Measurements from ENCODE around the gene METRNL.

METRNL gene

DNA sequence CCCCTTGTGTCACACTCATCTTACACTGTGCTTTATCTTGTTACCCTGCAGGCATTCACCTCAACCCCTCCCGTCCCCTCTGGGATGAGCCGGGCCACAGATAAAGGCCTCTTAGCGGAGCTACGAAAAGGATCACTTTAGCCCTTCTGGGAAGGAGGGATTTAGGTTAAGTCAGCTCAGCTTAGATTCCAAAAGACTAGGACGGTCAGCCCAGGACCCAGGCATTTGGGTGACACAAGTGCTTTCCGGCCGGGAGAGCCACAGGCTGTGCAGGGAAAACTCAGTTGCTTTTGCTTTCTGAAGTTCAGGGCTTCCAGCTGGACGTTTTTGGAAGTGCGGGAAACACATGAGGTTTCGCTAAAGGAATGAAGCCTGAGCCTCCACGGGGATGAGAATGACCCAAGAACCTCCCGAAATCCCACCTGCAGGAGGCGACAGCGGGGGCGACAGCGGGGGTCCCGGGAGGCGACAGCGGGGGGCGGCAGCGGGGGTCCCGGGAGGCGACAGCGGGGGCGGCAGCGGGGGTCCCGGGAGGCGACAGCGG is 11.6 kb upstream of the METRNL start:
- peak; percentile 22 for DNase-seq

DNA sequence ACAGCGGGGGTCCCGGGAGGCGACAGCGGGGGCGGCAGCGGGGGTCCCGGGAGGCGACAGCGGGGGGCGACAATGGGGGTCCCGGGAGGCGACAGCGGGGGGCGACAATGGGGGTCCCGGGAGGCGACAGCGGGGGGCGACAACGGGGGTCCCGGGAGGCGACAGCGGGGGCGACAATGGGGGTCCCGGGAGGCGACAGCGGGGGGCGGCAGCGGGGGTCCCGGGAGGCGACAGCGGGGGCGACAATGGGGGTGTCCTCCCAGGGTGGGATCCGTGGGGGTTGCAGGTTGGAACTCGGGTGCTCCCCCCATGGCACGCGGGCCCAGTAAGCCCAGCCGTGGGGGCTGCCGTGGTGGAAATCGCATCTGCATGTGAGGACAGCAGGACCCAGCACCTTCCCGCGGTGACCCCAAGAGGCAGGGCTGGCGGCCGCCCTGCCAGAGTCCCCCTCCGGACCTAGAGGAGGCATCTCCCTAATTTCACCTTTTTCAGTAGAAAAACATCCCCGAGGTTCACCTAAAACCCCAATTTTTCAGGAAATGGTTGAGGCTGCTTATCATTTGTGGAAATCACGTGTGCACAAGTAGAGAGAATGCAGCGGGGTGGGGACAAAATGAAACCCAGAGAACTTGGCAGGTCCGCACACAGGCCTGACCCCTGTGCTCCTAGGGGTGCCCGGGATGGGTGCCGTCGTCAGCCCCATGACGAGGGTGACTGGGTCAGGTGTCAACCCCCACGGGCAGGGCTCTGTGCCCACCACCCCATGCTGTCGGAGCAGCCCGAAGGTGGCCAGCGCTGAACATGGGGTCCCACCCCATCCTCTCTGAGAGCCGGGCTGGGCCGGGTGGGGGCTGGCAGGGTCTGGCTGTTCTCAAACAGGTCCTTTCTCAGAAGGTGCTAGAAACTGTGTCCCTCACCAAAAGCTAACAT is 10.5 kb upstream of the METRNL start:
- no peak for DNase-seq

- no peak for DNase-seq
These were observed 9.9 kb upstream of the METRNL start for GRCh38 chr17:83069571-83069906.

DNA sequence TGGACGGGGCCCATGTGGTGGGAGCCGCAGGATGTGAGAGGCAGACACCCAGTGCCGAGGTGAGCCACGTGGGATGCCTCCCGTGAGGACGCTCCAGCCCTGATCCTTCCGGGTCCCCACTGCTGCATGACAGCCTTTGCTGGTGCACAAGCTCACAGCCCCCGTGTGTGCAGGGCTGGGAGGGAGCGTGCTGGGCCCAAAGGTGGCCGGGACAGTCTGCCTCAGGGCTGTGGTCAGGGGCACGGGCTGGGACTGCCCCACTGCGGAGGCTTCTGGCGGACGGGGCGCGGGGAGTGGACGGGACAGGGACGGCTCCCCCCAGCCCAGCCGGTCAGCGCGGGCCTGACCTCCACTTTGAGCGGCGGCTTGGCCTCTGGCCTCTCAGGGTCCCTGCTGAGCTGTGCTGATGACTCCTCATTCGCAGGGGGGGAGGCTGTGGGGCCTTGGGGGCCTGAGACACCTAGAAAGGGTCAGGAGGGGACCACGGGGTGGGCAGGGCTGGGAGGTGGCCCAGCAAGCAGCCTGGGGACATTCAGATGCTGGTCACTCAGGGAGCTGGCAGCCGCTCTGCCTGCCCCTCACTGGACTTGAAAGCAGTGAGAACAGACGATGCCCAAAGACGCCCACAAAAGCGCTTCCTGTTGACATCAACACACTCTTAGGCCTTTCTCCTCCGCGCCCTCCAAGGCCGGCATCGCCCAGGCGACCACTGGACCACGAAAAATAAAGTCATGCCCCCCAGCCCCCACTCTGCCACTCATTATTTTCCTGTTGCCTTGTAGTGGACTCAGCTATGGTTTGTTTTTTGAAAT is 9.3 kb upstream of the METRNL start:
- no peak for DNase-seq

DNA sequence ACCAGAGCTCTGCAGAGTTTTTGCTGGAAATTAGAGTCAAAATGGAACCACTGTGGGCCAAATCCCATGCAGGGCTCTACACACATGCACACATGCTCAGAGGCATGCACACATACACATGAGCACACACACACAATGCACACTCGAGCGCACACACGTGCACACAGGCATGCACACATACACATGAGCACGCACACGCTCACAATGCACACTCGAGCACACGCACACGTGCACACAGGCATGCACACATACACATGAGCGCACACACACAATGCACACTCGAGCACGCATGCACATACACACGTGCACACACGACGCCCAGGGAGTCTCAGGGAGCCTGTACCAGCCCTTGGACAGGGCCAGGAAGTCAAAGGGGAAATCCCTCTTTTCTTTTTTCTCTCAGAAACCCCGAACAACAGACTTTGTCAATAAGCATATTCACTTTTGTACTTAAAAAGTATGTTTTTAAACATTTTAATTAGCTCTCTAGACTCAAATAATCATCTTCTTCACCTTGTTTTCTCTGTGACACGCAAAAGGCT is 8.5 kb upstream of the METRNL start:
- no peak for DNase-seq

DNA sequence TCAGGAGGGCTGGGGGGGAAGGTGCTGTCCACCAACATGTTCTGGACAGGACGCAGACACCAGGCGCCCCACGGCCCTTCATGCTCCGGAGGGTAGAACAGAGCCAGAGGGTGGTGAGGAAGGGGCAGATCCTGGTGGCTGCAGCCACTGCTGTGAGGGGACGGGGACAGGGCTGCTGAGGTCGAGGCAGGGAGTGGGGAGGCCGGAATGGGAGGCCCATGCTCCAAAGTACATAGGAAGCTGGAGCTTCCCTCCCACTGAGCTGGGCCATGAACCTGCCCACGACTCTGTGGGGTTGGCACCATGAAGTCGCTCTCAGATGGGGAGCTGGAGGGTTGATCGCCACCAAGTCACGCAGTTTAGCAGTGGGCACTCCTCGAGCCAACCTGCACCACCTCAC is 8.0 kb upstream of the METRNL start:
- DNase-seq, result no peak

- peak; percentile 68 for DNase-seq
These were observed 7.3 kb upstream of the METRNL start for GRCh38 chr17:83071966-83072562.

GRCh38 chr17:83072600-83073358 is 6.6 kb upstream of the METRNL start:
- DNase-seq, result no peak

- DNase-seq, result peak; percentile 31
These were observed 5.9 kb upstream of the METRNL start for GRCh38 chr17:83073389-83074063.

DNA sequence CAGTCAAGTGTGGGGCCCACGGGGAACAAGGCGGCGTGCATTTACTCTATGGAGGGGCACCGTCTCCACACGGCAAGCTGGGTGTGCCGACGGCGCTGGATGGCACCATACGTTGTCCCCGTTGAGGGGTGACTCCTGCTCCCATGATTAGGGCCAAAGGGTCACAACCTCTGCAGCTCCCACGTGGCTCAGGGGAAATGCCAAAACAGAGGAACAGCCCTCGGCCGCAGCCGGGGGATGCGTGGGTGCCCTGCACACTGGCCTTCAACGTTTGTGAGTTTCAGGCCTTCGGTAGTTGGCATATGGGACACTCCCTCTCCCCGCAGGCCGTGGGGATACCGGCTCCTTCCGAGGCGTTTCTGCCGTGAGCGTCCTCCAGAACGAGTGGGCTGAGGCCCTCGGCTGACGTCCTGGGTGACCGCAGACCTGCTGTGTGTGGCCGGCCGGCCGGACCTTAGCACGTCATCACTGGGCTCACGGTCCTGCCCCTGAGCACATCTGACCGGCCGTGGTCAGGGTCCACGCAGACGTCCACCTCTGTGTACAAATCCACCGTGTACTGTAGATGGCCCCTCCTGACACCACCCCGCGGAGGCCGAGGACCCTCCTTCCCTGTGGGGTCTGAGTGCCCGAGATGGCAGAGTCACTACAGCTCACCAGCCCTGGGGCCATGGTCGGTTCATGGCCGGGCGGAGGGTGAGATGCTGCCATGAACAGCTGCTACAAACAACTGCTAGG is 4.8 kb upstream of the METRNL start:
- no peak for DNase-seq

DNA sequence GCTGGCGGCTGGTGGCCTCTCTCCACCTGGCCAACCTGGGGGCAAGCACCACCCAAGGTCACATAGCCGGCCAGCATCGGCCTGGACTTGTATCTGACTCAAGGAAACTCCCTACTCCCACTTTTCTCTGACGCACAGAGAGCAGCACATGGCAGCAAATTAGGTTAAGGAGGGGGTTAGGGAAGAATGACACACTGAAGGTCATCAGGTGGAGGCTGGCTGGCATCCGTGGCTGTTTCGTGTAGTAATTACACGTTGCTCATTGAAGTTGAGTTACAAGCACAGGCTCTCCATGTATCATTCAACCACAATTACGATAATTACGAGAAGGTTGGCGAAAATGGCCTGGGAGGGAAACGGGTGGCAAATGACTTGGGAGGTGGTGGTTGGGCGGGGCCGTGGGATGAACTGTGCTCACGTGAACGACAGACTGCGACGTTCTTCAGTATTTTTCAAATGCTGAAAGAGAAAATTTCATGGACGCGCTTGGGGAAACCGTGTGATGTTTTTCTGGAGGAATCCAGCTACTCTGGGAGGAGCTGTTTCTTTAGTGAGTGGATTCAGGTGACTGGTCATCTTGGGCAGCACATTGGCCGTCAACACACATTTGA is 4.0 kb upstream of the METRNL start:
- DNase-seq, result no peak

GRCh38 chr17:83076938-83077337 is 2.5 kb upstream of the METRNL start:
- DNase-seq, result peak; percentile 61

GRCh38 chr17:83077411-83077810 is 2.0 kb upstream of the METRNL start:
- DNase-seq, result no peak

- no peak for DNase-seq
These were observed 1.5 kb upstream of the METRNL start for GRCh38 chr17:83077939-83078338.

- DNase-seq, result no peak
These were observed 744 bp upstream of the METRNL start for GRCh38 chr17:83078378-83079351.

DNA sequence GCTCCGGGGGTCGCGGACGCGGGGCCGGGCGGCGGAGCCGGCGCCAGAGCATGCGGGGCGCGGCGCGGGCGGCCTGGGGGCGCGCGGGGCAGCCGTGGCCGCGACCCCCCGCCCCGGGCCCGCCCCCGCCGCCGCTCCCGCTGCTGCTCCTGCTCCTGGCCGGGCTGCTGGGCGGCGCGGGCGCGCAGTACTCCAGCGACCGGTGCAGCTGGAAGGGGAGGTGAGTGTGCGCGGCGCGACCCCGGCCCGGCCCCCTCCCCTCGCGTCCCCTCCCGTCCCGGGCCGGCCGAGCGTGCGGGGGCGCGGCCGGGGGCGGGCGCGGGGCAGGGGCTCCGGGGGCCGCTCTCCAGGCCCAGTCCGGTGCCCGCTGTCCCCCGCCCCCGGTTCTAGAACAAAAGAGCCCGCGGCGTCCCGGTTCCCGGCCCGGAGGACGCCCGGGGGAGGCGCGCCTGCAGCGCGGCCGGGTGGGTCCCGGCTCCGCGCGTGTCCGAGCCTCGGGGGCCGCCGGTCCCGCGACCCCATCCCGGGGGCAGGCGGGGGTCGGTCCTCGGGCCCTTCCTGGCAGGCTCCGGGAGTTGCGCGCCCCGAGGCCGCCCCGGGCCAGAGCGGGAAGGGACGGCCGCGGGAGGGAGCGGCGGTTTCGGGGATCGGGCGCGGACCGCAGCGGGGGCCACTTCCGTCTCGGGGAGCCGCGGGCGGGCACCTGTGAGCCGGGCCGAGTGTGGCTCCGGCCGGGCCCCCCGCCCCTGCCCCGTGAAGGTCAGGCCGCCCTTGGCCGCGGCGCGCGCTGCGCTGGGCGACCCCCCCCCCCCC is 563 bp downstream of the METRNL start:
- peak; percentile 21 for DNase-seq

DNA sequence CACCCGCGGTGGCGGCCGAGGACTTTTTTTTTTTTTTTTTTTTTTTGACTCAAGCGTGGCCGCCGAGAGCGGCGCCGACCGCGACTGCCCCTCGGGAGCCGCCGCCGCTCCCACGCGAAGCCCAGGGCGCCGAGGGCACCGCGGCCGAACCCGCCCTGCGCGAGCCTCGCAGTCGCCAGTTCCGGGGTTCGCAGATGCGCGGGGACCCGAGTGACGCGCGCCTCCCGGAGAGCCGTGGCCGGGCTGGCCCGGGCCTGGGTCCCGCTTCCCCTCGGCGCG is 1.1 kb downstream of the METRNL start:
- DNase-seq, result no peak

DNA sequence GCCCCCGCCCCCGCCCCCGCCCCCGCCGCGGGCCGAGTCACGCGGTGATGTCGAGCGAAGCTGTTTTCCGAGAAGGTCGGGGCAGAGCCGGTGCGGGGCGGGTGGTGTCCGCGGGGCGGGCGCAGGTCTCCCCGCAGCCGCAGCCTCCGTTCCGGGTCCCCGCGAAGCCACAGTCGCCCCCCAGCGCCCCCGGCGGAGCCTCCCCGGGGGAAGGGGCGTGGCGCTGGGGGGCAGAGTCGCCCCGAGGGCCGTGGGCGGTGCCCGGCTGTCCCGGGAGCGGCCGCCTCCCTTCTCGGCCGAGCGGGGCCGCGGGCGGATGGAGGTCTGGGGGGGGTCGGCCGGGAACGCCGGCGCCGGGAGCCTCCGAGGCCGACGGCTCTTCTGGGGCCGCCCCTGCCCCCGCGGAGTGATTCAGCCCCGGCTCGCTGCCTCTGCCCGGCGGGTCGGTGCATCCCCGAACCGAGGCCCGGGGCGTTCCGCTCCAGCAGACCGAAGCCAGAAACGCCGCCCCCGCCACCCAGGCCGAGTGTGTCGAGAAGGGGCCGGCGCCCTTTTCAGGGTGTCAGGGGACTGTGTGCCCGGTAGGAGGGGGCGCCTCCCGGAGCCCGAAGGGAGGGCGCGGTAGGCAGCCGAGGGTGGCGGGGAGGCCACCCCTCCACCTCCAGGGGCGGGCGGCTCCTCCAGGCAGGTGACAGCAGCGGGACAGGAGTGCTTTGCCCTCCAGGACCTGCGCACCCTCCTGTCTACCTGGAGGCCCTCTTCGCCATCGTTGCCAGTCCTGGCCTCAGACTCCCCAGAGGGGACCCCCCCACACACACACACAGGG is 1.7 kb downstream of the METRNL start:
- DNase-seq, result peak; percentile 29
